Measurements from ENCODE around the gene CNOT6L. TPM values are rescaled to one million over a fixed set of nuclear protein-coding genes. Genes with fewer than 3 reads are reported as not detected.

Gene CNOT6L
- total RNA-seq, 1 donor from 2014 or later = 50.8 TPM

DNA sequence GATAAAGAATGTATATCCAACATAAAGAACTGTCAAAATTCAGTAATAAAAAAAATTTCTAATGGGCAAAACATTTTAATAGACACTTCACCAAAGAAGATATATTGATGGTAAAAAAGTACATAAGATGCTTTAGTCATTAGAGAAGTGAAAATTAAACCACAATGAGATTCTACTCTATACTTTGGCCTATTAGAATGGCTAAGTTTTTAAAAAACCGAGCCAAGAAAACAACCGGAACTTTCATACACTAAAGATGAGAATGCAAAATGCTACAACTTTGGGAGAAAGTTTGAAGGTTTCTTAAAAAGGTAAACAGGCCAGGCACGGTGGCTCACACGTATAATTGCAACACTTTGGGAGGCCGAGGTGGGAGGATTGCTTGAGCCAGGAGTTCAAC is 20.8 kb downstream of the CNOT6L start:
- no peak for TF ChIP-seq CTCF (IDR thresholded peaks at IDR 0.05)
- DNase-seq (no peak), ATAC-seq (no peak)
- intact Hi-C loops (cut with DNase I) = no loop called here
- Histone ChIP-seq H3K27me3 (no peaks in the 10 kb centered on the region), H3K36me3 (no peaks in the 10 kb centered on the region), H3K4me3 (no peak overlapping the region), H3K27ac (no peak overlapping the region), H3K9me3 (no peaks in the 10 kb centered on the region), H3K4me1 (peaks cover 44% of the 10 kb centered on the region)

- TF ChIP-seq CTCF (IDR thresholded peaks at IDR 0.05) = no peak
- ATAC-seq (no peak), DNase-seq (no peak)
- H3K9me3 ChIP-seq = no peaks in the 10 kb centered on the region
- no peak overlapping the region for H3K27ac ChIP-seq
- no peaks in the 10 kb centered on the region for H3K36me3 ChIP-seq
- H3K4me3 ChIP-seq = no peak overlapping the region
- H3K4me1 ChIP-seq = peaks cover 35% of the 10 kb centered on the region
- intact Hi-C loops (cut with DNase I) = no loop called here
- H3K27me3 ChIP-seq = no peaks in the 10 kb centered on the region
These were observed 21.9 kb downstream of the CNOT6L start for GRCh38 chr4:77797239-77797638.

DNA sequence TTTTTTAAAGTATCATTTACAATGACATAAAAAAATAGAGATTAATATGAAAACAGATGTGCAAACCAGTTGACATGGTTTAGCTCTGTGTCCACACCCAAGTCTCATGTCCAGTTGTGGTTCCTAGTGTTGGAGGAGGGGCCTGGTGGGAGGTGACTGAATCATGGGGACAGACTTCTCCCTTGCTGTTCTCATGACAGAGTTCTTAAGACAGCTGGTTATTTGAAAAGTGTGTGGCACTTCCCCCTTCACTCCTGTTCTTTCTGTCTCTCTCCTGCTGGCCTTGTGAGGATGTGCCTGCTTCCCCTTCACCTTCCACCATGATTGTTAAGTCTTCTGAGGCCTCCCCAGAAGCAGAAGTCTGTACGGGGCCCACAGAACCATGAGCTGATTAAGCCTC is 23.8 kb downstream of the CNOT6L start:
- Histone ChIP-seq H3K27me3 (no peaks in the 10 kb centered on the region), H3K9me3 (no peaks in the 10 kb centered on the region), H3K27ac (no peak overlapping the region), H3K36me3 (no peaks in the 10 kb centered on the region), H3K4me3 (no peak overlapping the region), H3K4me1 (peaks cover 16% of the 10 kb centered on the region)
- intact Hi-C loops (cut with DNase I) = no loop called here
- DNase-seq (no peak), ATAC-seq (peak; percentile 72)
- no peak for TF ChIP-seq CTCF (IDR thresholded peaks at IDR 0.05)

DNA sequence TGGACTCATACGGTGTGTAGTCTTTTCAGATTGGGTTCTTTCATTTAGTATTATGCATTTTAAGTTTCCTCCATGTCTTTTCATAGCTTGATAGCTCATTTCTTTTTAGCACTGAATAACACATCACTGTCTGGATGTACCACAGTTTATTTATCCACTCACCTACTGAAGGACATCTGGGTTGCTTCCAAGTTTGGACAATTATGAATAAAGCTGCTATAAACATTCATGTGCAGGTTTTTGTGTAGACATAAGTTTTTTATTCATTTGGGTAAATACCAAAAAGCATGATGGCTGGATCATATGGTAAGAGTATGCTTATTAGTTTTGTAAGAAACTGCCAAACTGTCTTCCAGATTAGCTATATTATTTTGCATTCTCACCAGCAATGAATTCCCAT is 29.0 kb downstream of the CNOT6L start:
- intact Hi-C loops (cut with DNase I) = no loop called here
- H3K4me1 ChIP-seq = peaks cover 3% of the 10 kb centered on the region
- H3K4me3 ChIP-seq = no peak overlapping the region
- ATAC-seq (no peak), DNase-seq (no peak)
- H3K36me3 ChIP-seq = no peaks in the 10 kb centered on the region
- H3K9me3 ChIP-seq = no peaks in the 10 kb centered on the region
- H3K27ac ChIP-seq = no peak overlapping the region
- no peaks in the 10 kb centered on the region for H3K27me3 ChIP-seq
- TF ChIP-seq CTCF (IDR thresholded peaks at IDR 0.05) = no peak

DNA sequence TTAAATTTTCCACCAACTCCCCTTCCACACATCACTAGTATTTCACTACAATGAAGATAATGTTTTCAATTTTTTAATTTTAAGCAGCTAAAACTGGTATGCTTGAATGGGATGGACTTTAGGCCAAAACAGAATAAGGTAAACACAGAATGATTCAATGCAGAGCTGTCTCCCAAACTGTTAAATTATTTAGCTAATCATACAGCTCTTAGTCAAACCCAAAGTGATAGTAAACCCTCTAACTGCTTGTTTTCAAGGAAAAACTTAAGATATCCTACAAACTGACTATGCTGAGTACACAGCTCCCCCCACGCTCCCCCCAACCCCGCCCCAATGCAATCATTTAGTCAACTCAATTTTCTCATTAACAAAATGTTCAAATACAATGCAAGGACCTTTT is 30.2 kb downstream of the CNOT6L start:
- intact Hi-C loops (cut with DNase I) = no loop called here
- no peaks in the 10 kb centered on the region for H3K27me3 ChIP-seq

More for the DNA sequence above, 30.2 kb downstream of the CNOT6L start:
- no peak for TF ChIP-seq CTCF (IDR thresholded peaks at IDR 0.05)
- Histone ChIP-seq H3K36me3 (no peaks in the 10 kb centered on the region), H3K4me3 (no peak overlapping the region), H3K27ac (no peak overlapping the region), H3K4me1 (peaks cover 3% of the 10 kb centered on the region), H3K9me3 (no peaks in the 10 kb centered on the region)
- DNase-seq (no peak), ATAC-seq (no peak)
